OCI-LY3 (cell line): ENCODE measurements around the gene SH3PXD2B.
"Not testable (repeated sequence)": the region's sequence is repeated elsewhere in the genome, so short reads cannot be mapped to it uniquely, and the experiment has no call there.

Experiments used
- H2AFZ ChIP-seq: fragments of 200-600, 300-600 bp; shearing (Covaris generic); 2 replicates; pipeline ENCODE4 v1.6.0; 2014; ENCODE audit warnings: antibody characterized with exemption, low read depth, low read length
- H3K27ac ChIP-seq: fragments of 200-600, 300-600 bp; sonication (generic); 2 replicates; pipeline ENCODE4 v1.5.1; 2014; ENCODE audit warnings: mild to moderate bottlenecking, low read length, moderate library complexity, mixed read lengths
- H3K27me3 ChIP-seq: fragments of 200-600, 300-600 bp; sonication (generic); 2 replicates; pipeline ENCODE4 v1.6.1; 2014; ENCODE audit warnings: low read depth, low read length, mixed read lengths
- H3K36me3 ChIP-seq: fragments of 200-600, 300-600 bp; sonication (generic); replicated peaks from 2 replicates; pipeline ENCODE3; 2014; ENCODE audit warnings: low read depth, low read length, mixed read lengths
- H3K4me1 ChIP-seq: fragments of 300-600, 200-600 bp; sonication (generic); 2 replicates; pipeline ENCODE4 v1.6.1; 2014; ENCODE audit warnings: low read length, mixed read lengths
- H3K4me2 ChIP-seq: fragments of 200-600, 300-600 bp; sonication (generic); 2 replicates; pipeline ENCODE4 v1.6.1; 2014; ENCODE audit warnings: low read length, mixed read lengths
- H3K4me3 ChIP-seq: fragments of 300-600, 200-600 bp; sonication (generic); 2 replicates; pipeline ENCODE4 v1.5.1; 2014; ENCODE audit warnings: antibody characterized with exemption, mild to moderate bottlenecking, low read length, moderate library complexity
- H3K79me2 ChIP-seq: fragments of 300-600, 200-600 bp; shearing (Covaris generic); 2 replicates; pipeline ENCODE4 v1.6.1; 2014; ENCODE audit warnings: mild to moderate bottlenecking, low read length, mixed read lengths
- H3K9ac ChIP-seq: fragments of 300-600, 200-600 bp; shearing (Covaris generic); 2 replicates; pipeline ENCODE4 v1.6.0; 2014; ENCODE audit warnings: mild to moderate bottlenecking, low read length, moderate library complexity
- H3K9me3 ChIP-seq: fragments of 200-600, 300-600 bp; shearing (Covaris generic); 2 replicates; pipeline ENCODE4 v1.6.1; 2014; ENCODE audit warnings: low read length, mixed read lengths; ENCODE audit not compliant: insufficient read depth
- H4K20me1 ChIP-seq: fragments of 200-600, 300-600 bp; sonication (generic); 2 replicates; pipeline ENCODE4 v1.6.1; 2016; ENCODE audit warnings: low read length, mixed read lengths; ENCODE audit not compliant: insufficient read depth
- EZH2phosphoT487 ChIP-seq: fragments of 200-600 bp; shearing (Covaris generic); IDR thresholded peaks from 2 replicates; pipeline ENCODE4 v1.6.1; 2018; ENCODE audit warnings: antibody characterized with exemption, mixed run types, low read depth
- TF ChIP-seq, protein P1 (sequence below): fragments of 200-600, 300-600 bp; sonication (generic); IDR thresholded peaks from 2 replicates; pipeline ENCODE4 v1.5.1; 2014; ENCODE audit warnings: antibody characterized with exemption, low read length, low read depth

SH3PXD2B gene

GRCh38 chr5:172402531-172403188, 51.7 kb downstream of the SH3PXD2B start:
- no peaks in the 10 kb centered on the region for H3K4me1 ChIP-seq
- H3K4me2 ChIP-seq: no peak overlapping the region
- no peaks in the 10 kb centered on the region for H3K36me3 ChIP-seq
- H3K79me2 ChIP-seq: no peaks in the 10 kb centered on the region
- no peaks in the 10 kb centered on the region for H3K9me3 ChIP-seq
- H3K27me3 ChIP-seq: peaks cover 49% of the 10 kb centered on the region
- no peak overlapping the region for H3K27ac ChIP-seq
- no peaks in the 10 kb centered on the region for H4K20me1 ChIP-seq
- no peak overlapping the region for H3K9ac ChIP-seq
- TF ChIP-seq, protein P1, sequence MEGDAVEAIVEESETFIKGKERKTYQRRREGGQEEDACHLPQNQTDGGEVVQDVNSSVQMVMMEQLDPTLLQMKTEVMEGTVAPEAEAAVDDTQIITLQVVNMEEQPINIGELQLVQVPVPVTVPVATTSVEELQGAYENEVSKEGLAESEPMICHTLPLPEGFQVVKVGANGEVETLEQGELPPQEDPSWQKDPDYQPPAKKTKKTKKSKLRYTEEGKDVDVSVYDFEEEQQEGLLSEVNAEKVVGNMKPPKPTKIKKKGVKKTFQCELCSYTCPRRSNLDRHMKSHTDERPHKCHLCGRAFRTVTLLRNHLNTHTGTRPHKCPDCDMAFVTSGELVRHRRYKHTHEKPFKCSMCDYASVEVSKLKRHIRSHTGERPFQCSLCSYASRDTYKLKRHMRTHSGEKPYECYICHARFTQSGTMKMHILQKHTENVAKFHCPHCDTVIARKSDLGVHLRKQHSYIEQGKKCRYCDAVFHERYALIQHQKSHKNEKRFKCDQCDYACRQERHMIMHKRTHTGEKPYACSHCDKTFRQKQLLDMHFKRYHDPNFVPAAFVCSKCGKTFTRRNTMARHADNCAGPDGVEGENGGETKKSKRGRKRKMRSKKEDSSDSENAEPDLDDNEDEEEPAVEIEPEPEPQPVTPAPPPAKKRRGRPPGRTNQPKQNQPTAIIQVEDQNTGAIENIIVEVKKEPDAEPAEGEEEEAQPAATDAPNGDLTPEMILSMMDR: no peak
- no peak overlapping the region for H3K4me3 ChIP-seq
- H2AFZ ChIP-seq: no peak overlapping the region

- H3K4me2 ChIP-seq, H3K9ac ChIP-seq, H3K9me3 ChIP-seq, H4K20me1 ChIP-seq, H3K4me3 ChIP-seq, H3K36me3 ChIP-seq, H2AFZ ChIP-seq, H3K27ac ChIP-seq, H3K79me2 ChIP-seq, H3K4me1 ChIP-seq: not testable (repeated sequence)
- peaks cover 43% of the 10 kb centered on the region for H3K27me3 ChIP-seq
Measured at GRCh38 chr5:172402031-172402430, 52.3 kb downstream of the SH3PXD2B start.

- H3K4me3 ChIP-seq: no peak overlapping the region
- TF ChIP-seq EZH2phosphoT487: no peak
- TF ChIP-seq, protein P1: no peak
- no peak overlapping the region for H3K9ac ChIP-seq
- no peak overlapping the region for H3K27ac ChIP-seq
- peaks cover 22% of the 10 kb centered on the region; the same call in 1 of the 2 replicates for H3K27me3 ChIP-seq
- H3K79me2 ChIP-seq: no peaks in the 10 kb centered on the region
- H3K36me3 ChIP-seq: no peaks in the 10 kb centered on the region
- no peaks in the 10 kb centered on the region for H3K9me3 ChIP-seq
- H3K4me1 ChIP-seq: no peaks in the 10 kb centered on the region
- no peak overlapping the region for H3K4me2 ChIP-seq
- no peak overlapping the region for H2AFZ ChIP-seq
- no peaks in the 10 kb centered on the region for H4K20me1 ChIP-seq
Measured at GRCh38 chr5:172399826-172400225, 54.5 kb downstream of the SH3PXD2B start.

- no peak overlapping the region for H3K4me3 ChIP-seq
- no peaks in the 10 kb centered on the region for H3K79me2 ChIP-seq
- no peak overlapping the region for H2AFZ ChIP-seq
- no peaks in the 10 kb centered on the region for H3K36me3 ChIP-seq
- no peak overlapping the region for H3K27ac ChIP-seq
- H3K4me1 ChIP-seq: no peaks in the 10 kb centered on the region
- no peaks in the 10 kb centered on the region for H3K9me3 ChIP-seq
- TF ChIP-seq, protein P1: no peak
- no peak for TF ChIP-seq EZH2phosphoT487
- H3K27me3 ChIP-seq: peaks cover 18% of the 10 kb centered on the region; the same call in 1 of the 2 replicates
- H3K9ac ChIP-seq: no peak overlapping the region
- no peak overlapping the region for H3K4me2 ChIP-seq
- no peaks in the 10 kb centered on the region for H4K20me1 ChIP-seq
Measured at GRCh38 chr5:172399336-172399735, 55.0 kb downstream of the SH3PXD2B start.

DNA sequence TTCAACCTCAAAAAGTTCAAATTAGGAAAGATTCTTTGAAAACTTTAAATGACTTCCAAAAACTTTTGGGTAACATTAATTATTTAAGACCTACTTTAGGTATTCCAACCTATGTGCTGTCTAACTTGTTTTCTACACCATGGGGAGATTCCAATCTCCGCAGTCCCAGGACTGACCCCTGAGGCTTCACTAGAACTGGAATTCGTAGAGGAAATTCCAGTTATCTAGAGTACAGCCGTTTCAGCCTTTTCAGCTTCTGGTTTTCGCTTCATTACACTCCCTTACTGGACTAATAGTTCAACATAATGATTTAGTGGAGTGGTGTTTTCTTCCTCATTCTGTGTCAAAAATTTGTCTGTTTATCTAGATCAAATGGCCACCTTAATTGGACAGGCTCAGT, 55.7 kb downstream of the SH3PXD2B start:
- not testable (repeated sequence) for H3K4me2 ChIP-seq, H3K9me3 ChIP-seq, H3K4me3 ChIP-seq, H3K4me1 ChIP-seq, H3K27ac ChIP-seq, H3K36me3 ChIP-seq, H3K79me2 ChIP-seq, H4K20me1 ChIP-seq, H2AFZ ChIP-seq, H3K9ac ChIP-seq
- H3K27me3 ChIP-seq: peaks cover 15% of the 10 kb centered on the region; the same call in 1 of the 2 replicates

- H2AFZ ChIP-seq, H4K20me1 ChIP-seq, H3K27ac ChIP-seq, H3K36me3 ChIP-seq, H3K9ac ChIP-seq, H3K4me1 ChIP-seq, H3K27me3 ChIP-seq, H3K4me3 ChIP-seq, H3K4me2 ChIP-seq, H3K9me3 ChIP-seq, H3K79me2 ChIP-seq: not testable (repeated sequence)
Measured at GRCh38 chr5:172396994-172397393, 57.3 kb downstream of the SH3PXD2B start.
